Epithelial cell of proximal tubule (primary cell): Measurements from ENCODE around the gene SCARB1. TPM values are rescaled to one million over a fixed set of nuclear protein-coding genes. Genes with fewer than 3 reads are reported as not detected.
A peak's percentile ranks its signal among the peaks of the same experiment; 100 is the strongest.

Source experiments
- DNase-seq: peaks from one replicate; pipeline ENCODE4 v3.0.0-alpha.2; 2011; ENCODE audit warnings: low read depth
- H3K4me3 ChIP-seq: 2 replicates; pipeline ENCODE4 v1.5.1; 2011; ENCODE audit warnings: low read depth, mild to moderate bottlenecking, low read length
- total RNA-seq: library from RNA; depleted of rRNA; stranded (reverse); fragments of >200 nt; gene quantifications from 2 replicates; pipeline ENCODE4 v1.2.3, GENCODE V29; 2015
- TF ChIP-seq, protein P1 (sequence below): conservative IDR thresholded peaks from 2 replicates; pipeline ENCODE4 v1.5.1; 2012; ENCODE audit warnings: low read depth, mild to moderate bottlenecking, low read length

SCARB1 gene
- total RNA-seq, 1 donor from 2014 or later: 21.9 TPM

- DNase-seq: no peak
- H3K4me3 ChIP-seq: no peak overlapping the region
- TF ChIP-seq, protein P1, sequence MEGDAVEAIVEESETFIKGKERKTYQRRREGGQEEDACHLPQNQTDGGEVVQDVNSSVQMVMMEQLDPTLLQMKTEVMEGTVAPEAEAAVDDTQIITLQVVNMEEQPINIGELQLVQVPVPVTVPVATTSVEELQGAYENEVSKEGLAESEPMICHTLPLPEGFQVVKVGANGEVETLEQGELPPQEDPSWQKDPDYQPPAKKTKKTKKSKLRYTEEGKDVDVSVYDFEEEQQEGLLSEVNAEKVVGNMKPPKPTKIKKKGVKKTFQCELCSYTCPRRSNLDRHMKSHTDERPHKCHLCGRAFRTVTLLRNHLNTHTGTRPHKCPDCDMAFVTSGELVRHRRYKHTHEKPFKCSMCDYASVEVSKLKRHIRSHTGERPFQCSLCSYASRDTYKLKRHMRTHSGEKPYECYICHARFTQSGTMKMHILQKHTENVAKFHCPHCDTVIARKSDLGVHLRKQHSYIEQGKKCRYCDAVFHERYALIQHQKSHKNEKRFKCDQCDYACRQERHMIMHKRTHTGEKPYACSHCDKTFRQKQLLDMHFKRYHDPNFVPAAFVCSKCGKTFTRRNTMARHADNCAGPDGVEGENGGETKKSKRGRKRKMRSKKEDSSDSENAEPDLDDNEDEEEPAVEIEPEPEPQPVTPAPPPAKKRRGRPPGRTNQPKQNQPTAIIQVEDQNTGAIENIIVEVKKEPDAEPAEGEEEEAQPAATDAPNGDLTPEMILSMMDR: no peak
These were observed 68.3 kb downstream of the SCARB1 start for GRCh38 chr12:124795081-124795948.

DNA sequence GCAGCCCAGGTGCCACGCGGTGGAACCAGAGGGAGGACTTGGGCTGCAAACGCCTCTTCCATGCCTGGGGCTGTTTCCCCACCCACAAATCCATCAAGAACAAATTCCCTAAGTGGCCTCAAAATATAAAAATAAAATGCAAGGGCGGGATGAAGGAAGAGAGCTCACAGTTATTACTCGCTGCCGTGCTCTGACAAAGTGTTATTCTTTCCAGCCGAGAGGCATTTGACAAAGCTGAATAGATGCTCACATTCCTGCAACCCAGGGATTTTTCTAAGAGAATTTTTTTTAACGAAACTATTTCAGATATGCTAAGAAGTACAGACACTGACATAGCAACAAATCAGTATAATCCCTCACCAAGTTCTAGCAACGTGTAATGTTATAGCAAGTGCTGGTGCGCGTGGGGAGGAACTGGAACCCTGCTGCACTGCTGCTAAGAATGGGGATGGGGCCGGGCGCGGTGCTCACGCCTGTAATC is 70.7 kb downstream of the SCARB1 start:
- TF ChIP-seq, protein P1: no peak
- DNase-seq: no peak
- no peak overlapping the region for H3K4me3 ChIP-seq

DNA sequence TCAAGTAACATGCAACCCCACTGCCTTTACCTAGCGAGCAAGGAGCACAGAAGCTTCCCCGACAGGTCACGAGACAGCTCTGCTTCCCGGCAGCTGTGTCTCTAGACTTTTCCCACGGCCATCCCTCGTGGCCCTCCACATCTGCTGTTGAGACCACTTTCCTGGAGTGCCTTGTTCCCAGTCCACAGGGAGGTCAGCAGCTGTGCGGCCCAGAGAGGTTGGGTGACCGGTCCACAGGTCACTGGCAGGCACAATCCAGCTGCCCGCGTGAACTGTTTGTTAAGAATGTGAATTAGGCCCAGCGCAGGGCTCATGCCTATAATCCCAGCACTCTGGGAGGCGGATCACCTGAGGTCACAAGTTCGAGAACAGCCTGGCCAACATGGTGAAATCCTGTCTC is 71.5 kb downstream of the SCARB1 start:
- no peak overlapping the region for H3K4me3 ChIP-seq
- no peak for DNase-seq
- TF ChIP-seq, protein P1: no peak

GRCh38 chr12:124790650-124791400 is 72.8 kb downstream of the SCARB1 start:
- TF ChIP-seq, protein P1: no peak
- no peak for DNase-seq
- no peak overlapping the region for H3K4me3 ChIP-seq

- DNase-seq: no peak
- H3K4me3 ChIP-seq: no peak overlapping the region
- TF ChIP-seq, protein P1: no peak
These were observed 74.6 kb downstream of the SCARB1 start for GRCh38 chr12:124788936-124789555.

DNA sequence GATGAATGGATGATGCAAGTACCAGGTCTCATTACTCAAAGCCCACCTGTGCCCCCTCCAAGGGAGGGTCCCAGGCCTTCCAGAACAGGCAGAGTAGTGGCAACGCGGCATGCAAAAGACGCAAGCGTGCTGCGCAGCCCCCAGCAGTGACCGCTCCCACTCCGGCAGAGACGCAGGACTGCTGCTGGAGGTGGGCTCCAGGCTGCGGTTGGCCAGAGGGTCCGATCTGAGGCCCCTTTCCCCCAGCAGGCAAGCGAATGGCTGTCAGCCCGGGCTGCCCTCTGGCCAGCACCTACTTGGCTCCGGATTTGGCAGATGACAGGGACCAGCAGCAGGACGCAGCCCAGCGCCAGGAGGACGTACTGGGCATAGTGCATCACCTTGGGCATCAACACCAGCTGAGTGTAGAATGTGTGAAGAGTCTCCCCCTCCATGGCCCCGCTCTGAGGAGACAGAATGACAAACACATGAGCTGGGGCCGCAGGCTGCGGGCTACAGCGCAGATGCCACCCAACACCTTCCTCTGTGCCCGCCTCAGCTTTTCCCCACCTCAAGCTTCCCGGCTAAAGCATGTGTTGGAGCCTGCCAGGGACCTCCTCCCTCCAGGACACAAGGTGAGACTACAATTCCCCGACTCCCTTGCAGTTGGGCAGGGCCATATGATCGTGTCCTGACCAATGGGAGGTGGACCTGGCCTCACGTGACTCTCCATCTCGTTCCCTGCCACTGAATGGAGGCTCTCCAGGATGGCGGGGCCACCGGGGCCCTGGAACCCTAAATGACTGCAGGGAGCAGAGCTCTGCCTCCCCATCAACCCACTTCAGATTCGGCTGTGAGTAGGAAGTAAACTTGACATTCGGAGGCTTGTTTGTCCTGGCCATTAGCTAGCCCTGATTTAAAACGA is 77.4 kb downstream of the SCARB1 start:
- DNase-seq: no peak
- TF ChIP-seq, protein P1: no peak

More for the DNA sequence above, 77.4 kb downstream of the SCARB1 start:
- peak overlapping the region; percentile 46 for H3K4me3 ChIP-seq
